ENCODE measurements around the gene FIGN. TPM values are rescaled to one million over a fixed set of nuclear protein-coding genes. Genes with fewer than 3 reads are reported as not detected.

FIGN gene
- total RNA-seq, 1 experiment from 2014 or later, result 14.6 TPM

DNA sequence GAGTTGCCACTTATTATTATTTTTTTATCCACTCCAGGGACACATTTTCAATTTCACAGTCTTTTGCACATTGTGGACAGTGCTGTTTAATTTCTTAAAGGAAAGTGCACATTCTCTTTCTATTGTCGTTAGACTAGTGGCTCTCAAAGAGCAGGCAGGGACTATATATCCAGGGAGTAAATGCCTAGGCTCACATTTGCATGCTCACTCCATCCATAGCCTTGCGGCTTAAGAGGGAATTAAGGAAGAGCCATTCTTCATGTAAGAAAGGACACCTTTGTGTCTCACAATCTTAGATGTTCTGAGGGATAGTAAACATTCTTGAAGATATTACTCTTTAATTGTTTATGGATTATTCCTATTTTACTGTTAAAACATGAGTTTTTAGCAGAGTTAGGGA, 70.8 kb downstream of the FIGN start:
- Histone ChIP-seq H3K23ac (ENCODE audit: insufficient read length, low read depth, low read length) (no peak overlapping the region), H4K5ac (ENCODE audit: insufficient read length, low read depth, low read length) (no peak overlapping the region), H3K4me1 (ENCODE audit: insufficient read depth, low read length) (no peaks in the 10 kb centered on the region), H2BK12ac (ENCODE audit: insufficient read length, low read depth, low read length) (no peak overlapping the region), H3K9ac (ENCODE audit: extremely low read depth, insufficient read length, low read length) (no peak overlapping the region), H3T11ph (ENCODE audit: low read length) (no peak overlapping the region), H3K18ac (ENCODE audit: insufficient read length, low read depth, low read length) (no peak overlapping the region), H3K23me2 (ENCODE audit: insufficient read length, low read depth, low read length, poor library complexity, severe bottlenecking) (no peaks in the 10 kb centered on the region), H3K79me2 (ENCODE audit: insufficient read depth, low read length) (no peaks in the 10 kb centered on the region), H4K8ac (replicated peaks; ENCODE audit: insufficient read length, low read depth, low read length) (no peak overlapping the region), H2BK5ac (ENCODE audit: insufficient read length, low read length) (no peak overlapping the region), H3K27ac (ENCODE audit: insufficient read length, low read depth, low read length) (no peak overlapping the region), H2AK5ac (ENCODE audit: insufficient read length, low read length) (no peak overlapping the region), H3K79me1 (ENCODE audit: insufficient read depth, low read depth, low read length, poor library complexity, severe bottlenecking) (no peaks in the 10 kb centered on the region), H3K14ac (ENCODE audit: insufficient read depth, low read length) (no peak overlapping the region), H2BK20ac (ENCODE audit: low read depth, low read length, poor library complexity, severe bottlenecking) (no peak overlapping the region), H3K56ac (ENCODE audit: insufficient read length, low read depth, low read length) (no peak overlapping the region), H2BK15ac (ENCODE audit: low read depth, low read length) (no peak overlapping the region), H3K4me2 (ENCODE audit: insufficient read depth, insufficient read length, low read length) (no peak overlapping the region), H3K27me3 (ENCODE audit: insufficient read depth, low read length) (no peaks in the 10 kb centered on the region), H4K91ac (ENCODE audit: insufficient read length, low read depth, low read length) (no peak overlapping the region), H2BK120ac (ENCODE audit: low read depth, low read length, poor library complexity, severe bottlenecking) (no peak overlapping the region), H3K4ac (ENCODE audit: low read depth, low read length) (no peak overlapping the region), H3K9me3 (ENCODE audit: control insufficient read depth, low read depth, low read length) (no peaks in the 10 kb centered on the region), H2AFZ (ENCODE audit: low read length) (no peak overlapping the region), H4K20me1 (ENCODE audit: control insufficient read depth, insufficient read depth, insufficient read length) (no peaks in the 10 kb centered on the region)
- no CpG with 5 or more reads among the region's 2 CpGs for WGBS (ENCODE audit: extremely low coverage, insufficient read length, low lambda C conversion rate)
- TF ChIP-seq, protein P1, sequence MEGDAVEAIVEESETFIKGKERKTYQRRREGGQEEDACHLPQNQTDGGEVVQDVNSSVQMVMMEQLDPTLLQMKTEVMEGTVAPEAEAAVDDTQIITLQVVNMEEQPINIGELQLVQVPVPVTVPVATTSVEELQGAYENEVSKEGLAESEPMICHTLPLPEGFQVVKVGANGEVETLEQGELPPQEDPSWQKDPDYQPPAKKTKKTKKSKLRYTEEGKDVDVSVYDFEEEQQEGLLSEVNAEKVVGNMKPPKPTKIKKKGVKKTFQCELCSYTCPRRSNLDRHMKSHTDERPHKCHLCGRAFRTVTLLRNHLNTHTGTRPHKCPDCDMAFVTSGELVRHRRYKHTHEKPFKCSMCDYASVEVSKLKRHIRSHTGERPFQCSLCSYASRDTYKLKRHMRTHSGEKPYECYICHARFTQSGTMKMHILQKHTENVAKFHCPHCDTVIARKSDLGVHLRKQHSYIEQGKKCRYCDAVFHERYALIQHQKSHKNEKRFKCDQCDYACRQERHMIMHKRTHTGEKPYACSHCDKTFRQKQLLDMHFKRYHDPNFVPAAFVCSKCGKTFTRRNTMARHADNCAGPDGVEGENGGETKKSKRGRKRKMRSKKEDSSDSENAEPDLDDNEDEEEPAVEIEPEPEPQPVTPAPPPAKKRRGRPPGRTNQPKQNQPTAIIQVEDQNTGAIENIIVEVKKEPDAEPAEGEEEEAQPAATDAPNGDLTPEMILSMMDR (conservative IDR thresholded peaks at IDR 0.05), result no peak
- DNase-seq, result no peak
- no peak overlapping the region for H3K4me3 Mint-ChIP-seq
- H3K4me1 Mint-ChIP-seq, result peaks cover 42 to 51% of the 10 kb centered on the region in 2 experiments
- peak overlapping the region in 1 of 3 experiments; percentile 70; a peak in 1 of 7 replicates for H3K27ac Mint-ChIP-seq
- H3K36me3 Mint-ChIP-seq (ENCODE audit: insufficient read depth in 1 of 3, low read depth in 3 of 3), result peaks cover 10 to 15% (median 11%) of the 10 kb centered on the region in 3 experiments; a peak in 6 of 7 replicates
- no peaks in the 10 kb centered on the region for H3K27me3 Mint-ChIP-seq (ENCODE audit: low read depth)
- H3K9me3 Mint-ChIP-seq, result no peaks in the 10 kb centered on the region

Measured in H9 (cell line).